SH-SY5Y (cell line): ENCODE data around the gene DIDO1.

Experiments
- GATA2 ChIP-seq: IDR thresholded peaks from 2 replicates; pipeline ENCODE4 v1.6.1; 2011; ENCODE audit warnings: mild to moderate bottlenecking, low read depth, low read length
- GATA3 ChIP-seq: IDR thresholded peaks from 2 replicates; pipeline ENCODE4 v1.6.1; 2011; ENCODE audit warnings: low read depth, mild to moderate bottlenecking, low read length, moderate library complexity

DIDO1 gene

DNA sequence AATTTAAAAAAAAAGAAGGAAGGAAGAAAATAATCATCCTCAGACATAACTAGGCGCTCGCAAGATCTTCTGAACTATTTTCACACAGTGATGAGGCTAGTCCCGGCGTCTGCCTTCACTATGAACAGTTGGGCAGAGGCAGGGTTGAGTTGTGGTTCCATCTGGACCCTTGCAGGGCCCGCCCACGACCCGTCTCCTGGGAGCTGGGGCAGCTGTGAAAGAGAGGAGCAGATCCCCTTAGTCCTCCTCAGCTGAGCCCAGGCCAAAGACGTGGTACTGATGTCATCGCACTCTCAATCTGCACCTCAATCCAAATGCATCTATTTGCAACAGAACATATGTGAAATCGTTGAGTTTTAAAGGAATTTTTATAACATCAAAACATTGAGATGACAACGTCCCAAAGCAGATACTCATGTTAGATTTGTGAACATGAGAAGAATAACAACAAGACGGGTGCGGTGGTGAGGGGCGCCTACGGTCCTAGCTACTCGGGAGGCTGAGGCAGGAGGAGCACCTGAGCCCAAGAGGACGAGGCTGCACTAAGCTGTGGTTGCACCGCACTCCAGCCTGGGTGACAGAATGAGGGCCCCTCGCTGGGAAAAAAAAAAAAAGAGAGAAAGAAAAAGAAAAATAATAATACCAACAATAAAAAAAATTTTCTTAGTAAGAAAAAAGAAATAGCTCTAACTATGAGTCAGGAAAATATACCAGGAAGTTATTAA is 80.0 kb downstream of the DIDO1 start:
- no peak for TF ChIP-seq GATA2
- TF ChIP-seq GATA3: no peak

DNA sequence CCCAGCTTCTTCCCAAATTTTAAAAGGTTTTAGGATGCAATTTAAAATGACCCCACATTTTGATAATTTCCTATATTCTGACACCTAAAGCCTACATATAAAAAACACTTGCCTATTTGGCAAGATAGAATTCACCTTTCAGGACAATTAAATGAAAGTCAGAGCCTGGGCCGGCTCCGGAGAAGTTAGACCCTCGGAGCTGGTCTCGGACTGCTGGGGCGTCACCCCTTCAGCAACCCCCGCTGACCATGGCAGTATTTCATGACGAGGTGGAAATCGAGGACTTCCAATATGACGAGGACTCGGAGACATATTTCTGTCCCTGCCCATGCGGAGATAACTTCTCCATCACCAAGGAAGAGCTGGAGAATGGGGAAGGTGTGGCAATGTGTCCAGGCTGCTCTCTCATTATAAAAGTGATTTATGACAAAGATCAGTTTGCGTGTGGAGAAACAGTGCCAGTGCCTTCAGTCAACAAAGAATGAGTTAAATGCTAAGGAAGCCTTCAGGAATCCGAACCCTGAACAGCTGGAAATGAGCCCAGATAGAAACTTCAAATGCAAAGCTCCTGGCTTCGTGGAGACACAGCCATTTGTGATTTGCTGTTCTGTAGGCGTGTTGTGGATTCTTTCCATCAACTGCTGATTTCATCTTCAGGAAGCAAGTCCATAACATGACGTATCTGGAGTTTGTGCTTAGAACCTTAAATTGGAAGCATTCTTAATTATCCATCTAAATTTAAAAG is 80.7 kb downstream of the DIDO1 start:
- no peak for TF ChIP-seq GATA2
- TF ChIP-seq GATA3: no peak

DNA sequence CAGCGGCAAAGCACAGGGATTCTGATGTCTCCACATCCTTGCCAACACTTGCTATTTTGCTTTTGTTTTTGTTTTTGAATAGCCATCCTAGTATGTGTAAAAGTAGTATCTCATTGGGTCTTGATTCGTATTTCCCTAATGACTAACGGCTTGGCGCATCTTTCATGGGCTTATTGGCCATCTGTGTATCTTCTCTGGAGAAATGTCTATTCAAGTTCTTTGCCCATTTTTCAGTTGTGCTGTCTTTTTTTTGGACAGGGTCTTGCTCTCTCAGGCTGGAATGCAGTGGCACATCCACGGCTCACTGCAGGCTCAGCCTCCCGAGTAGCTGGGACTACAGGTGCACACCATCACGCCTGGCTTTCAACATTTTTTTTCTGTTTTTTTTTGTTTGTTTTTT is 82.1 kb downstream of the DIDO1 start:
- TF ChIP-seq GATA3 (no peak), GATA2 (no peak)

DNA sequence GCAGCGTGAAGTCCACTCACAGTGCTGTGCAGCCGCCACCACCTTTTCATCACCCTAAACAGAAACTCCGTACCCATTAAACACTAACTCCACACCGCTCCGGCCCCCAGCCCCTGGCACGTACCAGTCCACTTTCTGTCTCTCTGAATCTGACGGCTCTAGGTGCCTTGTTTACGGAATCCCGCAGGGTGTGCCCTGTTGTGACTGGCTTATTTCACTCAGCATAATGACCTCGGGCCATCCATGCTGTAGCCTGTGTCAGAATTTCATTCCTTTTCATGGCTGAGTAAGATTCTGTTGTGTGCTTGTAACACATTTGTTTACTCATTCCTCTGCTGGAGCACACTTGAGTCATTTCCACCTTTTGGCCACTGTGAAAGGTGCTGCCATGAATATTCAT is 82.6 kb downstream of the DIDO1 start:
- TF ChIP-seq GATA2 (no peak), GATA3 (no peak)

DNA sequence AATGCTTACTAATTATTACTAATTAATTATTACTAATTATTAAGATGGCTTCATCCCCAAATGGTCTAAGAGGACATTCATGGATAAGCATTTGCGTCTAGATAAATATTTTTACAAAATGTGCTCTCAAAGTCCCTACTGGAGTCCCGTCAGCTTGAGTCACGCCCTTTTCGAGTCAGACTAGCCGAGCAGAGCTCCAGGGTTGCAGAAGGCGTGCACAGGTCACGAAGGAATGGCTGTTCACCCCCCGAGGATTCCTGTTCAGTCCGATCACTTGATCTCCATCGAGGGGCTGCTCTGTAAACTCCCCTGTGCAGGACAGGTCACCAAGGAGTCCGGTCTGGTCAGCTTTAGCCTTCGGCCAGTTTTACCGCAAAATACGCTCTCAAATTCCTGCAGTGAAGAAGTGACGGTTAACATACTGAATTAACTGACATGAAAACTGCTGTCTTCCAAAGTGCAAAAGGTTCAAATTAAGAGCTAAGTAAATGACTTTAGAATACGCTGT is 84.5 kb downstream of the DIDO1 start:
- TF ChIP-seq GATA2 (no peak), GATA3 (no peak)

DNA sequence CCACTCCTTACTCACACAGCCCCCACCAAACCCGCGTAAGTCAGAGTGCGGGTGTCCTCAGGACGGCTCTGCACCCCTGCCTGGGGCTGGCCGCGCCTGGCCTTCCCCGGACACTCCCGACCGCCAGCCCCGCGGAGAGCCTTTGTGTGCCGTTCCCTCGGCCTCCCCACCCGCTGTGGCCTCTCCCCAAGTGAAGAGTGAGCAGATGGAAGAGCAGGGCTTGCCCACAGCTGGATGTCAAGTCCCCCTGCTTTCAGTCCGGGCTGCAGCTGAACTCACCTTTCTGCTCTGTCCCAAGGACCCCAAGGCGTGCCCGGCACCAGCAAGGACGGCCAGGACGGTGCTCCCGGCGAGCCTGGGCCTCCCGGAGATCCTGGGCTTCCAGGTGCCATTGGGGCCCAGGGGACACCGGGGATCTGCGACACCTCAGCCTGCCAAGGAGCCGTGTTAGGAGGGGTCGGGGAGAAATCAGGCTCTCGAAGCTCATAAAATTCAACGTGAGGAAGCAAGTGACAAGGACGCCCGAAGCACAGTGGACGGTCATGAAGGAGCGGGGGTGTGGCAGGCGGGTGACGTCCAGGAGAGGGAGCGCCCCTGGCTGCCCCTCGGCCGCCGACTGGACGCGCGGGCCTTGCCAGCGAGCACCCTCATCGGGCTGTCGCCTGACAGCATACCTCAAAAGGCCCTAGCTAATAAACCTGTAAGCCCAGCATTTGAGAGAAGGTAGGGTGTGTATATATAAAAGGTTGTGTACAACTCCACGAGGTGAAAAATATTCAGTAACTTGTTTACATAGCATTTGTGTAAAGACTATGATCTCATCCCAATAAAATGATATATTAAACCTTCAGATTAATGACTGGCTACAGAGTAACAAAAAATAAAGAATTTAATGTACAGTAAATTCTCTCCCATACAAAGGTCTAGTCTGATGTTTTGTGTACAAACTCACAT is 85.8 kb downstream of the DIDO1 start:
- TF ChIP-seq GATA3 (no peak), GATA2 (no peak)

DNA sequence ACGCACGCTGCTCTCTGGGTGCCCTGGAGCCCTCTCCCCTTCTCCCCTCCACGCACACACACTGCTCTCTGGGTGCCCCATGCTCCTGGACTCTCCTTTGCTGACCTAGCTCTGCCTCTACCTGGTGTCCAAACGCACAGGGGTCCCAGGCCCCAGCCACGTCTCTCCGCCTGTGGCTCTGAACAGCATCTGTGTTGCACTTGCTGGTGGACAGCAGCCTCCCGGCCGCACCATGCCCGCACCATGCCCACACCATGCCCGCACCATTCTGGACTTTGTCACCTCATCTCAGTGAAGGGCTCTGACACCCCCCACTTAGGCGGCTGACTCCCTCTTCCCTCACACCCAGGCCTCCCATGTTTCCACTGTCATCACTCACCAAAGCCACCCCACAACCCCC is 86.5 kb downstream of the DIDO1 start:
- TF ChIP-seq GATA3 (no peak), GATA2 (no peak)

DNA sequence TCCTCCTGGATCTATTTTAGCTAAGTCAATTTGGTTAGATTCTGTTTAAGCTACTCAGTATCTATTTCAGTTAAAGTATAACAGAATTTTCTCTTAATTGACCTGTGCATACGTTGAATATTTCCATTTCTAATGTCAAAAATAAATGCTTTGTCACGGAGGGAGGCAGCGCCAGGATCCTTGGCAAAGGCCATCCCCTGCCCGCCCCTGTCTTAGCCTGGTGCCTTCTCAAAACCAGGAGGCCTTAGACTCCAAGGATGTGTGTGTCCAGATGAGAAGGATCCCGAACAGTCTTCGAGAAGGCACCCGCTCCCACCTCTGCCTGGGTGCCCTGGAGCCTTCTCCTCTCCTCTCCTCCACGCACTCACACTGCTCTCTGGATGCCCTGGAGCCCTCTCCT is 87.0 kb downstream of the DIDO1 start:
- no peak for TF ChIP-seq GATA3
- no peak for TF ChIP-seq GATA2

DNA sequence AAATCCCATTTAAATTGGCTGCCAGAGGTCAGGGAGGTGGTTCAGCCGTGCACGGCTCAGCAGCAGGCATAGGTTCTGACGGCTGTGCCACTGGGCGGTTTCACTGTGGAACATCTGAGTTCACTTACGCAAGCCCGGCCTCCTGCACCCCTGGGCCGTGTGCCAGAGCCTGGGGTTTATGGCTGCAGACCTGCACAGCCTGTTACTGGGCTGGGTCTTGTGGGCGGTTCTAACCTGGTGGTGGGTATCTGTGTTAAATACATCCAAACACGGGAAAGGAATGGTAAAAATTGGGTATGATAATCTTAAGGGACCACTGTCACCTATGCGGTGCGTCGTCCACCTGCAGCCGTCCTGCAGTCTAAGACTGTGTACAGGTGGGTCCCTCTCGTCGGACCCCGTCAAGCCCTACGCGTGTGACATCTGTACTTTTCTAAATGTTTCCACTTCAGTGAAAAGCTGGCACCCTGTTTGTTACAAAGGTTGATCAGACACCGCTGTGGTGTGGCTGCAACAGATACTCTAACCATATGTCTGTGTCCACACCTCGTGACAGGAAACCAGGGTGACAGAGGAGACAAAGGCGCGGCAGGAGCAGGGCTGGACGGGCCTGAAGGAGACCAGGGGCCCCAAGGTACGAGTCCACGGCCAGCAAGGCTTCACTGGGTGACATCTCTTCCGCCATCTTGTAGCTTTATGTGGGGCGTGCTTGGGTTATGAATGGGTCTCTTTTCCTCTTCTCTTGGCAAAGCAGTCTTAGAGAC is 88.0 kb downstream of the DIDO1 start:
- TF ChIP-seq GATA2 (no peak), GATA3 (no peak)

DNA sequence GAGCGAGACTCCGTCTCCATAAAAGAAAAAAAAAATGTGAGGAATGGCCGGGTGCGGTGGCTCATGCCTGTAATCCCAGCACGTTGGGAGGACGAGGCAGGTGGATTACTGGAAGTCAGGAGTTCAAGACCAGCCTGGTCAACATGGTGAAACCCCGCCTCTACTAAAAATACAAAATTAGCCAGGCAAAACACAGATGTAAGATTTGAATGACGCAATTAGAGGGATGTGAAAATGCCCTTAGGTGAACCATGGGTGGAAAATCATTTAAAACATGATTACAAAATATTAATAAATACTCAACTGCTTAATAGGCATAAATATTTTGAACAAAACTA is 88.5 kb downstream of the DIDO1 start:
- TF ChIP-seq GATA3 (no peak), GATA2 (no peak)

DNA sequence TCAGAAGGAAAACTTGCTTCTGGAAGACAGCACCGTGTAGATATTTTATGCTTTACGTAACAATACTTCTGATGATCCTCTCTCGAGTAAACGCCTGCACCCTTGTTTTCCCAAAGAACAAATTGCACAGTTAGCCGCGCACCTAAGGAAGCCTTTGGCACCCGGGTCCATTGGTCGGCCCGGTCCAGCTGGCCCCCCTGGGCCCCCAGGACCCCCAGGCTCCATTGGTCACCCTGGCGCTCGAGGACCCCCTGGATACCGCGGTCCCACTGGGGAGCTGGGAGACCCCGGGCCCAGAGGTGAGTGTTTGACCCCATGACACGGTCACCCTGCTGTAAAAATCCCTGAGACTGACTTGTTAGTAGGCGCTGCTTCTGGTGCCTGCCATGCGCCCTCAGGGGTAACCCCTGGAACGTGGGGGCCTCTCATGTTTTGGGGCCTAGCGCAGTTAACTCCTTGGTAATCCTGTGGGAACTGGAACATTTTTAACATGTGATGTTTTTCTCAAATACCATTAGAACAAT is 89.3 kb downstream of the DIDO1 start:
- TF ChIP-seq GATA3 (no peak), GATA2 (no peak)

DNA sequence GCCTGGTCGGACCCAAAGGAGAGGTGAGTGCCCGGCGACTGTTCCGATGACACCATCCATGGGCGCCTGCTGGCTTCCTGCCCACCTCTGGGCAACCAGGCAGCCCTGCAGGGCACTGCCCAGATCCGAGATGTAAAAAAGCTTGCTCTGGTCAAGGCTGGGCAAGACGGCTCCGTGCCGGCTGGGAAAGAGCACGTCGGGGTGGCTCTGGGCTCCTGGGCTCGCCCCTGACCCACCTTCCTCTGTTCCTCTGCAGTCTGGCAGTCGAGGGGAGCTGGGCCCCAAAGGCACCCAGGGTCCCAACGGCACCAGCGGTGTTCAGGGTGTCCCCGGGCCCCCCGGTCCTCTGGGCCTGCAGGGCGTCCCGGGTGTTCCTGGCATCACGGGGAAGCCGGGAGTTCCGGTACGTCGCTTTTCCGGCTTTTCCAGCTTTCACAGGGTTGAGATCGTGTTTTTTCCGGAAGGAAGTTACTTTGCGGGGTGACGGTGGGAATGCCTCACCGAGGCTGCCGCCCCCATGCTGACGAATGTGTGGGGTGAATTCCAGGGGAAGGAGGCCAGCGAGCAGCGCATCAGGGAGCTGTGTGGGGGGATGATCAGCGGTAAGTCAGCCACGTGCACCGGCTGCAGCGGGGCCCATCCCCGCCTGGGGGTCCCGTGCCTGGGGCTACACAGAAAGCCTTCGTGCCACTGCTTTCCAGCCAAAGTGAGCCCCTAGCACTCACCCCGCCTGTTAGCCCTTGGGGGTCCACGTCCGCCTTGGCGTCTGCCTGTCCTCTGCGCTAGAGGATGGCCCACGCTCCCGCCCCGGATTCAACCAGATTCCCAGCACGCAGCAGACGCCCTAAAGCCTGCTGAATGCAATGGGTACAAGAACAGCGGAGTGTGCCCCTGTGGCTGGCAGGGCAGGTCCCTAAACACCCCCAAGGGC is 90.1 kb downstream of the DIDO1 start:
- TF ChIP-seq GATA2 (no peak), GATA3 (no peak)
